Upper lobe of left lung (tissue), 4 donors: ENCODE data around the gene PEPD.

Experiments used
- EP300 ChIP-seq, 4 donors: sonication (generic); formaldehyde crosslinking; IDR thresholded peaks; one replicate each; pipeline ENCODE4 v1.5.1; 2017; ENCODE audit warnings: antibody characterized with exemption in 4 of 4, control low read depth in 2 of 4
- POLR2AphosphoS5 ChIP-seq, 2 donors: sonication (generic); formaldehyde crosslinking; IDR thresholded peaks; one replicate each; pipeline ENCODE4 v1.5.1; 2017; ENCODE audit warnings: antibody characterized with exemption in 2 of 2
- TF ChIP-seq, protein P1 (sequence below), 6 experiments: fragments of 450-650 bp in 4 of 6; fragments of 200-600 bp in 2 of 6; sonication (generic) in 2 of 6; IDR thresholded peaks; one replicate each; pipeline ENCODE4 v1.5.1; 2016 to 2019; ENCODE audit warnings: antibody characterized with exemption in 6 of 6

DNA sequence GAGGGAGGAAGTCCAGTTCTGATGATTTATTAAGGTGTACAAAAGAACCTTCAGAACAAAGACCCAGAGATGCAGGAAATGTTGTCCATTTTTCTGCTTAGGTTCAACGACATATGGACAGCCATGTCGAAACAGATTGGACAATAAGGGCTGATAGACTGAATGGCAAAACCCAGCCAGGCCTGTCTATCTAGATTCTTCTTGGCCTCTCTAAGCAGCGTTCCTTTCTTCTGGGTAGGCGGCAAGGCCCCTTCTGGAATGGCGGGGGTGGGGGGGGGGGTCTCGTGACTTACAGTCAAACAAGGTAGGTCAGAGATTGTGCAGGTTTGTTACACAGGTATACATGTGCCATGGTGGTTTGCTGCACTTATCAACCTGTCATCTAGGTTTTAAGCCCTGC is 39.7 kb upstream of the PEPD start:
- no peak for TF ChIP-seq POLR2AphosphoS5 (IDR thresholded peaks at IDR 0.05)
- TF ChIP-seq, protein P1, sequence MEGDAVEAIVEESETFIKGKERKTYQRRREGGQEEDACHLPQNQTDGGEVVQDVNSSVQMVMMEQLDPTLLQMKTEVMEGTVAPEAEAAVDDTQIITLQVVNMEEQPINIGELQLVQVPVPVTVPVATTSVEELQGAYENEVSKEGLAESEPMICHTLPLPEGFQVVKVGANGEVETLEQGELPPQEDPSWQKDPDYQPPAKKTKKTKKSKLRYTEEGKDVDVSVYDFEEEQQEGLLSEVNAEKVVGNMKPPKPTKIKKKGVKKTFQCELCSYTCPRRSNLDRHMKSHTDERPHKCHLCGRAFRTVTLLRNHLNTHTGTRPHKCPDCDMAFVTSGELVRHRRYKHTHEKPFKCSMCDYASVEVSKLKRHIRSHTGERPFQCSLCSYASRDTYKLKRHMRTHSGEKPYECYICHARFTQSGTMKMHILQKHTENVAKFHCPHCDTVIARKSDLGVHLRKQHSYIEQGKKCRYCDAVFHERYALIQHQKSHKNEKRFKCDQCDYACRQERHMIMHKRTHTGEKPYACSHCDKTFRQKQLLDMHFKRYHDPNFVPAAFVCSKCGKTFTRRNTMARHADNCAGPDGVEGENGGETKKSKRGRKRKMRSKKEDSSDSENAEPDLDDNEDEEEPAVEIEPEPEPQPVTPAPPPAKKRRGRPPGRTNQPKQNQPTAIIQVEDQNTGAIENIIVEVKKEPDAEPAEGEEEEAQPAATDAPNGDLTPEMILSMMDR (IDR thresholded peaks at IDR 0.05): no peak
- TF ChIP-seq EP300 (IDR thresholded peaks at IDR 0.05): no peak
